K562 (cell line): ENCODE data around the gene NCF2. TPM values are rescaled to one million over a fixed set of nuclear protein-coding genes. Genes with fewer than 3 reads are reported as not detected.

ENCODE experiments used
- ATAC-seq: fragments of 200-7000 bp; cut with Tn5 transposase; 3 replicates; pipeline ENCODE4 v1.9.1; 2020; ENCODE audit warnings: moderate library complexity
- BruUV-seq: library from RNA; stranded (reverse); fragments of 400-500 nt; replicated peaks from 2 replicates; lab custom pipeline; 2021; lab: Mats Ljungman, UMichigan
- CTCF ChIA-PET: fragments of 300-600 bp; formaldehyde crosslinking; extraction: SDS; loops from one replicate; lab custom pipeline; 2021; ENCODE audit warnings: low intra/inter-chr PET ratio; lab: Yijun Ruan, JAX
- POLR2A ChIA-PET: fragments of 300-600, 350-650 bp; sonication (Branson Sonifier 250); formaldehyde crosslinking; extraction: SDS; loops from one replicate; lab custom pipeline; 2021; ENCODE audit warnings: antibody characterized with exemption, inconsistent platforms; lab: Yijun Ruan, JAX
- DNase-seq, 4 experiments: peaks; one replicate each; pipeline versions ENCODE4 v3.0.0 to v3.0.0-alpha.2; 2011 to 2018; ENCODE audit warnings: low spot score in 3 of 4, mixed read lengths in 3 of 4; ENCODE audit errors: extremely low read depth in 1 of 4
- FAIRE-seq: peaks from 2 replicates; lab custom pipeline; 2011; peaks lifted over from hg19 to GRCh38; lab: Jason Lieb, UNC
- H2AFZ ChIP-seq: 2 replicates; pipeline ENCODE4 v1.6.0; 2011; ENCODE audit warnings: low read depth, low read length, control low read depth, inconsistent platforms
- H3K27ac ChIP-seq: fragments of 200-600 bp; 3 replicates; pipeline ENCODE4 v1.8.0; 2011; ENCODE audit warnings: low read depth, mild to moderate bottlenecking, control low read depth, inconsistent platforms, low read length, moderate library complexity, mixed read lengths; ENCODE audit errors: extremely low read depth
- H3K27me3 ChIP-seq, 2 experiments: fragments of 300-600 bp in 1 of 2; 2 replicates in 1 of 2; 3 replicates in 1 of 2; pipeline versions ENCODE4 v1.6.0 to v1.8.0; 2011; ENCODE audit warnings: inconsistent platforms in 2 of 2, low read length in 2 of 2, mild to moderate bottlenecking in 1 of 2, mixed read lengths in 1 of 2, moderate library complexity in 1 of 2; ENCODE audit not compliant: control insufficient read depth in 2 of 2, insufficient read depth in 2 of 2
- H3K36me3 ChIP-seq: fragments of 300-600 bp; 3 replicates; pipeline ENCODE4 v1.8.0; 2011; ENCODE audit warnings: mild to moderate bottlenecking, low read length, inconsistent platforms; ENCODE audit not compliant: control insufficient read depth, insufficient read depth
- H3K4me1 ChIP-seq, 2 experiments: fragments of 200-600 bp in 1 of 2; replicated peaks in 1 of 2; 2 replicates in 1 of 2; 3 replicates in 1 of 2; pipeline versions ENCODE4 v1.5.1 to v1.8.0; 2011; ENCODE audit warnings: inconsistent platforms in 2 of 2, low read length in 2 of 2, mild to moderate bottlenecking in 1 of 2, mixed read lengths in 1 of 2, moderate library complexity in 1 of 2; ENCODE audit not compliant: control insufficient read depth in 2 of 2, insufficient read depth in 2 of 2
- H3K4me2 ChIP-seq: 2 replicates; pipeline ENCODE4 v1.6.1; 2011; ENCODE audit warnings: low read length, control low read depth, inconsistent platforms, mixed read lengths; ENCODE audit not compliant: insufficient read depth
- H3K4me3 ChIP-seq: fragments of 200-600 bp; sonication (generic), shearing (Covaris generic); 2 replicates; pipeline ENCODE4 v1.5.1; 2016; ENCODE audit warnings: control low read depth, inconsistent platforms
- H3K79me2 ChIP-seq: fragments of 200-600 bp; 3 replicates; pipeline ENCODE4 v1.8.0; 2011; ENCODE audit warnings: low read length, inconsistent platforms; ENCODE audit not compliant: control insufficient read depth, insufficient read depth
- H3K9ac ChIP-seq, 2 experiments: 2 replicates each; pipeline versions ENCODE4 v1.6.0 to v1.6.1; 2011; ENCODE audit warnings: low read depth in 2 of 2, low read length in 2 of 2, control low read depth in 1 of 2, inconsistent platforms in 1 of 2, mild to moderate bottlenecking in 1 of 2, mixed read lengths in 1 of 2; ENCODE audit not compliant: insufficient read depth in 1 of 2
- H3K9me1 ChIP-seq: one replicate; pipeline ENCODE4 v1.6.0; 2011; ENCODE audit warnings: inconsistent platforms, mild to moderate bottlenecking, low read length, moderate library complexity; ENCODE audit not compliant: control insufficient read depth, insufficient read depth
- H3K9me3 ChIP-seq: replicated peaks from 2 replicates; pipeline ENCODE4 v1.5.1; 2011; ENCODE audit warnings: low read depth, low read length, inconsistent platforms; ENCODE audit not compliant: control insufficient read depth, insufficient read depth
- H4K20me1 ChIP-seq: replicated peaks from 2 replicates; pipeline ENCODE4 v1.6.1; 2011; ENCODE audit warnings: low read length, inconsistent platforms, mixed read lengths; ENCODE audit not compliant: control insufficient read depth, insufficient read depth
- E2F6 ChIP-seq, 2 experiments: IDR thresholded peaks; 2 replicates each; pipeline ENCODE4 v1.6.1; 2011; ENCODE audit warnings: borderline replicate concordance in 1 of 2, control low read depth in 1 of 2, low read depth in 1 of 2, low read length in 1 of 2, mild to moderate bottlenecking in 1 of 2, mixed read lengths in 1 of 2, moderate library complexity in 1 of 2; ENCODE audit not compliant: insufficient read depth in 1 of 2, insufficient read length in 1 of 2, poor library complexity in 1 of 2, severe bottlenecking in 1 of 2; ENCODE audit errors: extremely low read depth in 1 of 2
- HBP1 ChIP-seq: fragments of 450-650 bp; formaldehyde crosslinking; IDR thresholded peaks from 2 replicates; pipeline ENCODE4 v1.4.0; 2022; ENCODE audit warnings: missing genetic modification characterization
- NFIC ChIP-seq: fragments of 450-650 bp; IDR thresholded peaks from 2 replicates; pipeline ENCODE4 v1.6.1; 2017; ENCODE audit warnings: mild to moderate bottlenecking, inconsistent platforms
- NFIX ChIP-seq: fragments of 250-450 bp; sonication (Bioruptor Pico); IDR thresholded peaks from 2 replicates; pipeline ENCODE4 v1.4.0; 2020; ENCODE audit warnings: low read depth, mild to moderate bottlenecking, moderate library complexity
- SETDB1 ChIP-seq: IDR thresholded peaks from one replicate; pipeline ENCODE4 v1.6.1; 2012; ENCODE audit warnings: low read length, control low read depth, inconsistent platforms
- WGBS: fragments of 100-300 bp; shearing (Covaris generic); methylation state at CpG from one replicate; pipeline ENCODE4 v1.1.6; 2016; ENCODE audit warnings: low coverage, mixed read lengths; ENCODE audit not compliant: insufficient coverage; ENCODE audit errors: missing lambda C conversion rate; 5-methylcytosine and 5-hydroxymethylcytosine counted together
- in situ Hi-C: fragments of 300-500 bp; cut with MboI; formaldehyde crosslinking; loops from 4 replicates; pipeline ENCODE4 v1.15.0; 2018; ENCODE audit warnings: inconsistent platforms, mixed read lengths
- intact Hi-C: fragments of 100-400 bp; cut with micrococcal nuclease; formaldehyde crosslinking; loops from 2 replicates; pipeline ENCODE4 v1.14.2; 2022
- polyA plus RNA-seq, 8 experiments: library from polyadenylated mRNA; depleted of rRNA in 4 of 8; stranded (reverse) in 5 of 8; unstranded in 3 of 8; fragments of >200 nt; fragmentation: Nextera tagmentation in 2 of 8; fragmentation: Illumina TruSeq in 1 of 8; extraction: Ambion mirVana in 2 of 8; extraction: Trizol in 1 of 8; gene quantifications; 2 replicates each; pipeline versions ENCODE4 v1.2.1 to v1.2.3, GENCODE V29; 2011 to 2014; ENCODE audit warnings: inconsistent platforms in 1 of 8, missing spikeins in 1 of 8
- total RNA-seq, 7 experiments: library from RNA; depleted of rRNA in 6 of 7; stranded (reverse); fragments of >200 nt in 6 of 7; fragmentation: Illumina TruSeq in 2 of 7; extraction: Trizol in 2 of 7; gene quantifications; 2 replicates each; pipeline versions ENCODE4 v1.2.1 to v1.2.3, GENCODE V29; 2011 to 2021; ENCODE audit warnings: low replicate concordance in 1 of 7

The NCF2 gene
- total and polyA plus RNA-seq, 9 of the 15 experiments (the other 6 are each of a cell fraction or from before 2014, with no cell fraction given): 0.07 to 0.54 (median 0.16) TPM; not detected in 3

- TF ChIP-seq E2F6 (IDR thresholded peaks at IDR 0.05; ENCODE audit: borderline replicate concordance in 1 of 2, extremely low read depth in 1 of 2, insufficient read depth in 1 of 2, insufficient read length in 1 of 2, low read depth in 1 of 2, low read length in 1 of 2, poor library complexity in 1 of 2, severe bottlenecking in 1 of 2): no peak
- TF ChIP-seq, all 486 proteins: peak for 0
Observed at GRCh38 chr1:183551924-183552323, 38.3 kb downstream of the NCF2 start (continued).

- peaks cover 91% of the 10 kb centered on the region for H3K36me3 ChIP-seq
- WGBS: 50% methylated on average over 3 of the region's 3 CpGs
- no peak for FAIRE-seq
- in situ Hi-C loops: no loop called here
- POLR2A ChIA-PET: no interaction called here
- TF ChIP-seq NFIX (CRISPR knock-in tag): peak; percentile 49
- no peak for TF ChIP-seq HBP1 (CRISPR knock-in tag)
- TF ChIP-seq SETDB1: no peak
- peak; percentile 84 for TF ChIP-seq NFIC
- TF ChIP-seq, all 486 proteins: peak for 2
- H3K4me1 ChIP-seq: peaks cover 6 to 12% of the 10 kb centered on the region in 2 experiments; a peak in 4 of 5 replicates
- ATAC-seq: no peak
- H3K9me3 ChIP-seq: no peaks in the 10 kb centered on the region
- no peak for DNase-seq
- H3K9me1 ChIP-seq: peaks cover 6% of the 10 kb centered on the region
- BruUV-seq: no TSS peak
- H3K79me2 ChIP-seq: no peaks in the 10 kb centered on the region
- H4K20me1 ChIP-seq: peaks cover 7% of the 10 kb centered on the region; the same call in 1 of the 2 replicates
- H3K4me3 ChIP-seq: no peak overlapping the region
- no peak overlapping the region for H3K9ac ChIP-seq
- H3K27me3 ChIP-seq: no peaks in the 10 kb centered on the region
- H3K4me2 ChIP-seq: no peak overlapping the region
- H3K27ac ChIP-seq: no peak overlapping the region
- H2AFZ ChIP-seq: no peak overlapping the region
- CTCF ChIA-PET: no interaction called here
- intact Hi-C loops: no loop called here
Observed at GRCh38 chr1:183550915-183551314, 39.3 kb downstream of the NCF2 start.
